ENCODE data around the gene HINT2. TPM values are rescaled to one million over a fixed set of nuclear protein-coding genes. Genes with fewer than 3 reads are reported as not detected.

Gene HINT2
- total RNA-seq, 1 donor from 2014 or later: 48.1 TPM

GRCh38 chr9:35852876-35853865 lies 38.3 kb upstream of the HINT2 start:
- H3K4me1 Mint-ChIP-seq (ENCODE audit: low read depth, unreplicated experiment): peaks cover 9% of the 10 kb centered on the region
- no peak for DNase-seq

GRCh38 chr9:35852267-35852815 lies 37.5 kb upstream of the HINT2 start:
- H3K27me3 Mint-ChIP-seq (ENCODE audit: unreplicated experiment): peaks cover 8% of the 10 kb centered on the region
- peaks cover 9% of the 10 kb centered on the region for H3K36me3 Mint-ChIP-seq (ENCODE audit: unreplicated experiment)
- H3K9me3 Mint-ChIP-seq (ENCODE audit: unreplicated experiment): peaks cover 5% of the 10 kb centered on the region

More at GRCh38 chr9:35852876-35853865, 38.3 kb upstream of the HINT2 start:
- H3K27ac Mint-ChIP-seq (ENCODE audit: unreplicated experiment): no peak overlapping the region
- H3K36me3 Mint-ChIP-seq (ENCODE audit: unreplicated experiment): peaks cover 3% of the 10 kb centered on the region
- TF ChIP-seq CTCF (IDR thresholded peaks at IDR 0.05; ENCODE audit: partially characterized antibody, unreplicated experiment): no peak
- no peak overlapping the region for H3K4me3 Mint-ChIP-seq (ENCODE audit: unreplicated experiment)
- peaks cover 8% of the 10 kb centered on the region for H3K27me3 Mint-ChIP-seq (ENCODE audit: unreplicated experiment)
- peaks cover 8% of the 10 kb centered on the region for H3K9me3 Mint-ChIP-seq (ENCODE audit: unreplicated experiment)

GRCh38 chr9:35847792-35848572 lies 33.1 kb upstream of the HINT2 start:
- Mint-ChIP-seq H3K36me3 (ENCODE audit: unreplicated experiment) (peaks cover 12% of the 10 kb centered on the region), H3K4me1 (ENCODE audit: low read depth, unreplicated experiment) (peaks cover 17% of the 10 kb centered on the region), H3K4me3 (ENCODE audit: unreplicated experiment) (no peak overlapping the region), H3K27me3 (ENCODE audit: unreplicated experiment) (peaks cover 6% of the 10 kb centered on the region), H3K9me3 (ENCODE audit: unreplicated experiment) (no peaks in the 10 kb centered on the region), H3K27ac (ENCODE audit: unreplicated experiment) (no peak overlapping the region)
- no peak for TF ChIP-seq CTCF (IDR thresholded peaks at IDR 0.05; ENCODE audit: partially characterized antibody, unreplicated experiment)
- no peak for DNase-seq

More at GRCh38 chr9:35852267-35852815, 37.5 kb upstream of the HINT2 start:
- H3K4me1 Mint-ChIP-seq (ENCODE audit: low read depth, unreplicated experiment): peaks cover 14% of the 10 kb centered on the region
- no peak for TF ChIP-seq CTCF (IDR thresholded peaks at IDR 0.05; ENCODE audit: partially characterized antibody, unreplicated experiment)
- H3K4me3 Mint-ChIP-seq (ENCODE audit: unreplicated experiment): no peak overlapping the region
- DNase-seq: no peak
- no peak overlapping the region for H3K27ac Mint-ChIP-seq (ENCODE audit: unreplicated experiment)

- Mint-ChIP-seq H3K4me3 (ENCODE audit: unreplicated experiment) (no peak overlapping the region), H3K27ac (ENCODE audit: unreplicated experiment) (no peak overlapping the region)
Measured at GRCh38 chr9:35845824-35846771, 31.3 kb upstream of the HINT2 start.

More at GRCh38 chr9:35845824-35846771, 31.3 kb upstream of the HINT2 start:
- Mint-ChIP-seq H3K4me1 (ENCODE audit: low read depth, unreplicated experiment) (peaks cover 17% of the 10 kb centered on the region), H3K27me3 (ENCODE audit: unreplicated experiment) (peaks cover 5% of the 10 kb centered on the region), H3K9me3 (ENCODE audit: unreplicated experiment) (no peaks in the 10 kb centered on the region), H3K36me3 (ENCODE audit: unreplicated experiment) (peaks cover 9% of the 10 kb centered on the region)
- no peak for DNase-seq
- TF ChIP-seq CTCF (IDR thresholded peaks at IDR 0.05; ENCODE audit: partially characterized antibody, unreplicated experiment): no peak

All from glutamatergic neuron (in vitro differentiated cells).